HCT116 (cell line): ENCODE measurements around the gene MIB2. TPM values are rescaled to one million over a fixed set of nuclear protein-coding genes. Genes with fewer than 3 reads are reported as not detected.

Source experiments
- ATAC-seq: fragments of 200-7000 bp; cut with Tn5 transposase; 2 replicates; pipeline ENCODE4 v1.9.1; 2020; ENCODE audit warnings: mild to moderate bottlenecking, moderate library complexity
- BruUV-seq: library from RNA; stranded (reverse); fragments of 400-500 nt; replicated peaks from 2 replicates; lab custom pipeline; 2021; lab: Mats Ljungman, UMichigan
- CTCF ChIA-PET: fragments of 300-600 bp; sonication (Branson Sonifier 250); formaldehyde crosslinking; loops from one replicate; lab custom pipeline; 2021; ENCODE audit warnings: antibody characterized with exemption; lab: Charles Lee
- POLR2A ChIA-PET: fragments of 300-600, 350-600 bp; sonication (Branson Sonifier 250); formaldehyde crosslinking; loops from one replicate; lab custom pipeline; 2021; ENCODE audit warnings: antibody characterized with exemption; lab: Charles Lee
- RAD21 ChIA-PET, 2 experiments: fragments of 300-600 bp; sonication (Branson Sonifier 250); formaldehyde crosslinking; loops; one replicate each; lab custom pipeline; 2023; ENCODE audit warnings: low total read pairs in 2 of 2; ENCODE audit not compliant: uncharacterized antibody in 2 of 2, unreplicated experiment in 2 of 2, low non-redundant PET in 1 of 2; lab: Charles Lee
- DNase-seq: peaks from one replicate; pipeline ENCODE4 v3.0.0-alpha.2; 2010; ENCODE audit warnings: low read depth, low spot score
- H2AFZ ChIP-seq: fragments of 200-600 bp; shearing (Covaris generic), sonication (generic); 2 replicates; pipeline ENCODE4 v1.6.1; 2017; ENCODE audit warnings: low read depth, mixed run types, mixed read lengths, antibody characterized with exemption, low read length; ENCODE audit not compliant: poor library complexity, severe bottlenecking
- H3K27ac ChIP-seq: 2 replicates; pipeline ENCODE4 v1.5.1; 2012; ENCODE audit warnings: low read depth, low read length
- H3K27me3 ChIP-seq: fragments of 200-600 bp; sonication (generic); 2 replicates; pipeline ENCODE4 v1.6.1; 2016; ENCODE audit warnings: mixed run types, low read length, mixed read lengths; ENCODE audit not compliant: insufficient read depth
- H3K36me3 ChIP-seq, 2 experiments: fragments of 200-500 bp in 1 of 2; fragments of 200-600 bp in 1 of 2; sonication (Bioruptor generic) in 1 of 2; sonication (generic) in 1 of 2; 2 replicates each; pipeline versions ENCODE4 v1.5.1 to v1.6.1; 2014 to 2016; ENCODE audit warnings: low read length in 2 of 2, inconsistent platforms in 1 of 2, mixed read lengths in 1 of 2, mixed run types in 1 of 2; ENCODE audit not compliant: insufficient read depth in 2 of 2, control insufficient read depth in 1 of 2
- H3K4me1 ChIP-seq, 2 experiments: fragments of 200-600 bp in 1 of 2; sonication (generic) in 1 of 2; 2 replicates each; pipeline versions ENCODE4 v1.5.1 to v1.6.1; 2012 to 2017; ENCODE audit warnings: low read length in 2 of 2, inconsistent platforms in 1 of 2, mild to moderate bottlenecking in 1 of 2, mixed read lengths in 1 of 2, mixed run types in 1 of 2, moderate library complexity in 1 of 2; ENCODE audit not compliant: insufficient read depth in 2 of 2, control insufficient read depth in 1 of 2
- H3K4me2 ChIP-seq: fragments of 200-600 bp; sonication (generic); 2 replicates; pipeline ENCODE4 v1.6.1; 2017; ENCODE audit warnings: mixed run types, low read length, mixed read lengths
- H3K4me3 ChIP-seq, 2 experiments: fragments of 200-600 bp in 1 of 2; sonication (generic) in 1 of 2; replicated peaks in 1 of 2; 2 replicates each; pipeline ENCODE4 v1.5.1; 2011 to 2016; ENCODE audit warnings: low read length in 2 of 2, control low read depth in 1 of 2, low read depth in 1 of 2, mild to moderate bottlenecking in 1 of 2, mixed read lengths in 1 of 2, mixed run types in 1 of 2
- H3K79me2 ChIP-seq: fragments of 200-600 bp; sonication (generic); 2 replicates; pipeline ENCODE4 v1.6.1; 2017; ENCODE audit warnings: mild to moderate bottlenecking, mixed run types, low read length, moderate library complexity, mixed read lengths; ENCODE audit not compliant: insufficient read depth
- H3K9ac ChIP-seq: fragments of 200-600 bp; sonication (generic); 2 replicates; pipeline ENCODE4 v1.6.1; 2016; ENCODE audit warnings: low read length, mixed read lengths
- H3K9me2 ChIP-seq: fragments of 200-600 bp; sonication (generic), shearing (Covaris generic); 2 replicates; pipeline ENCODE4 v1.6.1; 2017; ENCODE audit warnings: mixed run types, mild to moderate bottlenecking, moderate library complexity; ENCODE audit not compliant: insufficient read depth
- H3K9me3 ChIP-seq, 2 experiments: fragments of 200-500 bp in 1 of 2; fragments of 200-600 bp in 1 of 2; sonication (Bioruptor generic) in 1 of 2; sonication (generic) in 1 of 2; 2 replicates each; pipeline ENCODE4 v1.6.1; 2014 to 2017; ENCODE audit warnings: low read length in 2 of 2, mixed read lengths in 2 of 2, inconsistent platforms in 1 of 2, low read depth in 1 of 2, mild to moderate bottlenecking in 1 of 2, mixed run types in 1 of 2, moderate library complexity in 1 of 2; ENCODE audit not compliant: control insufficient read depth in 1 of 2, insufficient read depth in 1 of 2
- H4K20me1 ChIP-seq: fragments of 200-600 bp; sonication (generic), shearing (Covaris generic); 2 replicates; pipeline ENCODE4 v1.6.1; 2017; ENCODE audit warnings: mixed run types, mild to moderate bottlenecking, moderate library complexity; ENCODE audit not compliant: insufficient read depth
- CBX3 ChIP-seq: IDR thresholded peaks from 2 replicates; pipeline ENCODE4 v1.6.1; 2012; ENCODE audit warnings: low read depth
- CEBPB ChIP-seq: IDR thresholded peaks from 2 replicates; pipeline ENCODE4 v1.6.1; 2012; ENCODE audit warnings: low read depth
- EGR1 ChIP-seq: IDR thresholded peaks from 2 replicates; pipeline ENCODE4 v1.6.1; 2012; ENCODE audit warnings: low read depth
- ELF1 ChIP-seq: IDR thresholded peaks from 2 replicates; pipeline ENCODE4 v1.6.1; 2012; ENCODE audit warnings: low read depth, borderline replicate concordance
- EZH2phosphoT487 ChIP-seq: fragments of 200-600 bp; IDR thresholded peaks from 2 replicates; pipeline ENCODE4 v1.6.1; 2018; ENCODE audit warnings: antibody characterized with exemption, borderline replicate concordance
- FOSL1 ChIP-seq: IDR thresholded peaks from 2 replicates; pipeline ENCODE4 v1.6.1; 2012; ENCODE audit warnings: low read depth
- JUND ChIP-seq: IDR thresholded peaks from 2 replicates; pipeline ENCODE4 v1.6.1; 2012
- POLR2A ChIP-seq: IDR thresholded peaks from 2 replicates; pipeline ENCODE4 v1.7.0; 2011; ENCODE audit warnings: borderline replicate concordance; ENCODE audit not compliant: insufficient read depth, insufficient read length; ENCODE audit errors: extremely low read depth
- POLR2AphosphoS5 ChIP-seq: IDR thresholded peaks from 2 replicates; pipeline ENCODE4 v1.6.1; 2011; ENCODE audit warnings: mild to moderate bottlenecking, low read depth, low read length, moderate library complexity
- RAD21 ChIP-seq: IDR thresholded peaks from 2 replicates; pipeline ENCODE4 v1.6.1; 2012; ENCODE audit warnings: low read depth, mild to moderate bottlenecking
- SP1 ChIP-seq: IDR thresholded peaks from 2 replicates; pipeline ENCODE4 v1.6.1; 2012; ENCODE audit warnings: low read depth
- SRF ChIP-seq: IDR thresholded peaks from 2 replicates; pipeline ENCODE4 v1.6.1; 2012; ENCODE audit warnings: low read depth
- TCF7L2 ChIP-seq: IDR thresholded peaks from 2 replicates; pipeline ENCODE4 v1.7.0; 2011; ENCODE audit warnings: borderline replicate concordance, inconsistent platforms; ENCODE audit not compliant: insufficient read depth, insufficient read length; ENCODE audit errors: extremely low read depth
- ZFX ChIP-seq: fragments of 450-650 bp; IDR thresholded peaks from 2 replicates; pipeline ENCODE4 v1.6.1; 2017
- intact Hi-C: fragments of 100-400 bp; cut with micrococcal nuclease; formaldehyde crosslinking; loops from 2 replicates; pipeline ENCODE4 v1.10.0; 2022
- total RNA-seq: library from RNA; stranded (reverse); gene quantifications from one replicate; pipeline ENCODE4 v1.2.1, GENCODE V29; 2021; ENCODE audit not compliant: unreplicated experiment
- TF ChIP-seq, protein P1 (sequence below): IDR thresholded peaks from 2 replicates; pipeline ENCODE4 v1.6.1; 2012; ENCODE audit warnings: low read depth
- TF ChIP-seq, protein P2 (sequence below), 3 experiments: fragments of 200-600 bp in 1 of 3; sonication (generic) in 1 of 3; IDR thresholded peaks in 2 of 3; conservative IDR thresholded peaks in 1 of 3; 2 replicates each; pipeline ENCODE4 v1.5.1; 2012 to 2017; ENCODE audit warnings: low read depth in 2 of 3, low read length in 2 of 3, antibody characterized with exemption in 1 of 3, borderline replicate concordance in 1 of 3, control low read depth in 1 of 3, mild to moderate bottlenecking in 1 of 3, mixed read lengths in 1 of 3, mixed run types in 1 of 3, moderate library complexity in 1 of 3; ENCODE audit not compliant: insufficient read depth in 1 of 3
- TF ChIP-seq, protein P3 (sequence below): IDR thresholded peaks from 2 replicates; pipeline ENCODE4 v1.6.1; 2012
- TF ChIP-seq, protein P4 (sequence below): IDR thresholded peaks from 2 replicates; pipeline ENCODE4 v1.6.1; 2012

The MIB2 gene
- total RNA-seq, 1 experiment from 2014 or later: 194 TPM

DNA sequence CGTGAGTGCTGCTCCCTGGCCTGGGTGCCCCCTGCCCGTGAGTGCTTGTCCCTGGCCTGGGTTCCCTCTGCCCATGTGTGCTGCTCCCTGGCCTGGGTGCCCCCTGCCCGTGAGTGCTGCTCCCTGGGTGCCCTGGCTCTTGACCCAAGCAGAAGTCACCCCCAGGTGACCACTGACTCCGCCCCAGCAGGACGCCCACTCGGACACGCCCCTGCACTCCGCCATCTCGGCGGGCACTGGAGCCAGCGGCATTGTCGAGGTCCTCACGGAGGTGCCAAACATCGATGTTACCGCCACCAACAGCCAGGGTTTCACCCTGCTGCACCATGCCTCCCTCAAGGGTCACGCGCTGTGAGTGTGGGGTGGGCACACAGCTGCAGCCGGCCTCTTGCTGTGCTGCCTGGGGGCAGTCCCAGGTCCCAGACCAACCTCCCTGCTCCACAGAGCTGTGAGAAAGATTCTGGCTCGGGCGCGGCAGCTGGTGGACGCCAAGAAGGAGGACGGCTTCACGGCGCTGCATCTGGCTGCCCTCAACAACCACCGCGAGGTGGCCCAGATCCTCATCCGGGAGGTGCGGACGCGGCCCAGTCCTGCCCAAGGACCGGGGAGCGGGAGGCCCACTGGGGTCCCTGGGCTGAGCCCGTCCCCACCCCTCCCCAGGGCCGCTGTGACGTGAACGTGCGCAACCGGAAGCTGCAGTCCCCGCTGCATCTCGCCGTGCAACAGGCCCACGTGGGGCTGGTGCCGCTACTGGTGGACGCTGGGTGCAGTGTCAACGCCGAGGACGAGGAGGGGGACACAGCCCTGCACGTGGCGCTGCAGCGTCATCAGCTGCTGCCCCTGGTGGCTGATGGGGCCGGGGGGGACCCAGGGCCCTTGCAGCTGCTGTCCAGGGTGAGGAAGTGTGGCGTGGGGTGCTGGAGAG is 12.8 kb downstream of the MIB2 start:
- H4K20me1 ChIP-seq: no peaks in the 10 kb centered on the region
- H3K9ac ChIP-seq: peak overlapping the region; percentile 86
- peaks cover 13% of the 10 kb centered on the region; the same call in 1 of the 2 replicates for H3K79me2 ChIP-seq
- H3K27ac ChIP-seq: peak overlapping the region; percentile 99
- H3K4me3 ChIP-seq: peak overlapping the region; percentile 69 to 88
- peak overlapping the region; percentile 84 for H3K4me2 ChIP-seq
- H3K36me3 ChIP-seq: no peaks in the 10 kb centered on the region
- peak; percentile 54 for ATAC-seq
- ChIA-PET RAD21 (no interaction called here), POLR2A (interaction anchor here (0.8 to 2.4 kb wide), 3 partner anchors 10 to 118 kb away, joined by 3 to 15 read pairs (median 6); partner anchors contain the start of gene MIB2), CTCF (interaction anchor here (1.1 to 1.6 kb wide), 5 partner anchors 8 to 281 kb away, joined by 3 to 6 read pairs (median 5); partner anchors contain the start of gene MIB2)
- BruUV-seq: TSS peak; percentile 94
- intact Hi-C loops: no loop called here
- peak; percentile 48 for DNase-seq
- H2AFZ ChIP-seq: no peak overlapping the region
- no peaks in the 10 kb centered on the region for H3K9me2 ChIP-seq
- H3K4me1 ChIP-seq: peaks cover 4 to 38% of the 10 kb centered on the region in 2 experiments
- H3K27me3 ChIP-seq: no peaks in the 10 kb centered on the region
- no peaks in the 10 kb centered on the region for H3K9me3 ChIP-seq
- TF ChIP-seq, protein P1, sequence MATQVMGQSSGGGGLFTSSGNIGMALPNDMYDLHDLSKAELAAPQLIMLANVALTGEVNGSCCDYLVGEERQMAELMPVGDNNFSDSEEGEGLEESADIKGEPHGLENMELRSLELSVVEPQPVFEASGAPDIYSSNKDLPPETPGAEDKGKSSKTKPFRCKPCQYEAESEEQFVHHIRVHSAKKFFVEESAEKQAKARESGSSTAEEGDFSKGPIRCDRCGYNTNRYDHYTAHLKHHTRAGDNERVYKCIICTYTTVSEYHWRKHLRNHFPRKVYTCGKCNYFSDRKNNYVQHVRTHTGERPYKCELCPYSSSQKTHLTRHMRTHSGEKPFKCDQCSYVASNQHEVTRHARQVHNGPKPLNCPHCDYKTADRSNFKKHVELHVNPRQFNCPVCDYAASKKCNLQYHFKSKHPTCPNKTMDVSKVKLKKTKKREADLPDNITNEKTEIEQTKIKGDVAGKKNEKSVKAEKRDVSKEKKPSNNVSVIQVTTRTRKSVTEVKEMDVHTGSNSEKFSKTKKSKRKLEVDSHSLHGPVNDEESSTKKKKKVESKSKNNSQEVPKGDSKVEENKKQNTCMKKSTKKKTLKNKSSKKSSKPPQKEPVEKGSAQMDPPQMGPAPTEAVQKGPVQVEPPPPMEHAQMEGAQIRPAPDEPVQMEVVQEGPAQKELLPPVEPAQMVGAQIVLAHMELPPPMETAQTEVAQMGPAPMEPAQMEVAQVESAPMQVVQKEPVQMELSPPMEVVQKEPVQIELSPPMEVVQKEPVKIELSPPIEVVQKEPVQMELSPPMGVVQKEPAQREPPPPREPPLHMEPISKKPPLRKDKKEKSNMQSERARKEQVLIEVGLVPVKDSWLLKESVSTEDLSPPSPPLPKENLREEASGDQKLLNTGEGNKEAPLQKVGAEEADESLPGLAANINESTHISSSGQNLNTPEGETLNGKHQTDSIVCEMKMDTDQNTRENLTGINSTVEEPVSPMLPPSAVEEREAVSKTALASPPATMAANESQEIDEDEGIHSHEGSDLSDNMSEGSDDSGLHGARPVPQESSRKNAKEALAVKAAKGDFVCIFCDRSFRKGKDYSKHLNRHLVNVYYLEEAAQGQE: no peak
- TF ChIP-seq JUND (no peak), SP1 (no peak), SRF (no peak), POLR2AphosphoS5 (peak; percentile 39; the same call in 1 of the 2 replicates), RAD21 (no peak), FOSL1 (no peak), CBX3 (no peak), CEBPB (no peak), ZFX (0 out of 2 replicates have a peak, but pooled peaks have one; percentile 5), TCF7L2 (peak; percentile 9), ELF1 (no peak), POLR2A (peak; percentile 35), EGR1 (no peak), EZH2phosphoT487 (no peak)
- TF ChIP-seq, protein P2, sequence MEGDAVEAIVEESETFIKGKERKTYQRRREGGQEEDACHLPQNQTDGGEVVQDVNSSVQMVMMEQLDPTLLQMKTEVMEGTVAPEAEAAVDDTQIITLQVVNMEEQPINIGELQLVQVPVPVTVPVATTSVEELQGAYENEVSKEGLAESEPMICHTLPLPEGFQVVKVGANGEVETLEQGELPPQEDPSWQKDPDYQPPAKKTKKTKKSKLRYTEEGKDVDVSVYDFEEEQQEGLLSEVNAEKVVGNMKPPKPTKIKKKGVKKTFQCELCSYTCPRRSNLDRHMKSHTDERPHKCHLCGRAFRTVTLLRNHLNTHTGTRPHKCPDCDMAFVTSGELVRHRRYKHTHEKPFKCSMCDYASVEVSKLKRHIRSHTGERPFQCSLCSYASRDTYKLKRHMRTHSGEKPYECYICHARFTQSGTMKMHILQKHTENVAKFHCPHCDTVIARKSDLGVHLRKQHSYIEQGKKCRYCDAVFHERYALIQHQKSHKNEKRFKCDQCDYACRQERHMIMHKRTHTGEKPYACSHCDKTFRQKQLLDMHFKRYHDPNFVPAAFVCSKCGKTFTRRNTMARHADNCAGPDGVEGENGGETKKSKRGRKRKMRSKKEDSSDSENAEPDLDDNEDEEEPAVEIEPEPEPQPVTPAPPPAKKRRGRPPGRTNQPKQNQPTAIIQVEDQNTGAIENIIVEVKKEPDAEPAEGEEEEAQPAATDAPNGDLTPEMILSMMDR (IDR thresholded peaks at IDR 0.05 in 2 of 3, conservative IDR thresholded peaks at IDR 0.05 in 1 of 3; ENCODE audit: borderline replicate concordance in 1 of 3, insufficient read depth in 1 of 3, low read depth in 2 of 3, low read length in 2 of 3): 0 out of 6 replicates have a peak, but pooled peaks of 1 of the 3 experiments have one; percentile 4
- TF ChIP-seq, protein P3, sequence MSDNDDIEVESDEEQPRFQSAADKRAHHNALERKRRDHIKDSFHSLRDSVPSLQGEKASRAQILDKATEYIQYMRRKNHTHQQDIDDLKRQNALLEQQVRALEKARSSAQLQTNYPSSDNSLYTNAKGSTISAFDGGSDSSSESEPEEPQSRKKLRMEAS: no peak
- TF ChIP-seq, protein P4, sequence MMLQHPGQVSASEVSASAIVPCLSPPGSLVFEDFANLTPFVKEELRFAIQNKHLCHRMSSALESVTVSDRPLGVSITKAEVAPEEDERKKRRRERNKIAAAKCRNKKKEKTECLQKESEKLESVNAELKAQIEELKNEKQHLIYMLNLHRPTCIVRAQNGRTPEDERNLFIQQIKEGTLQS: no peak
